RWPE1 (cell line): ENCODE measurements around the gene TMEM38A.
A peak's percentile ranks its signal among the peaks of the same experiment; 100 is the strongest.
"Not testable (repeated sequence)": the region's sequence is repeated elsewhere in the genome, so short reads cannot be mapped to it uniquely, and the experiment has no call there.

Experiments used
- CTCF ChIA-PET: fragments of 350-600 bp; sonication (Branson Sonifier 250); formaldehyde crosslinking; extraction: SDS; loops from one replicate; lab custom pipeline; 2021; lab: Yijun Ruan, JAX
- POLR2A ChIA-PET: fragments of 400-600 bp; formaldehyde crosslinking; extraction: SDS; loops from one replicate; lab custom pipeline; 2020; ENCODE audit warnings: antibody characterized with exemption; ENCODE audit not compliant: low non-redundant PET; lab: Yijun Ruan, JAX
- DNase-seq: peaks from one replicate; pipeline ENCODE4 v3.0.0; 2012; ENCODE audit warnings: low spot score
- H3K27ac ChIP-seq: fragments of 450-650 bp; 2 replicates; pipeline ENCODE4 v1.5.1; 2017
- TF ChIP-seq, protein P1 (sequence below): fragments of 450-650 bp; conservative IDR thresholded peaks from 2 replicates; pipeline ENCODE4 v1.5.1; 2017; ENCODE audit warnings: low read depth, mild to moderate bottlenecking

TMEM38A gene

GRCh38 chr19:16641695-16642094 is 19.2 kb upstream of the TMEM38A start:
- TF ChIP-seq, protein P1, sequence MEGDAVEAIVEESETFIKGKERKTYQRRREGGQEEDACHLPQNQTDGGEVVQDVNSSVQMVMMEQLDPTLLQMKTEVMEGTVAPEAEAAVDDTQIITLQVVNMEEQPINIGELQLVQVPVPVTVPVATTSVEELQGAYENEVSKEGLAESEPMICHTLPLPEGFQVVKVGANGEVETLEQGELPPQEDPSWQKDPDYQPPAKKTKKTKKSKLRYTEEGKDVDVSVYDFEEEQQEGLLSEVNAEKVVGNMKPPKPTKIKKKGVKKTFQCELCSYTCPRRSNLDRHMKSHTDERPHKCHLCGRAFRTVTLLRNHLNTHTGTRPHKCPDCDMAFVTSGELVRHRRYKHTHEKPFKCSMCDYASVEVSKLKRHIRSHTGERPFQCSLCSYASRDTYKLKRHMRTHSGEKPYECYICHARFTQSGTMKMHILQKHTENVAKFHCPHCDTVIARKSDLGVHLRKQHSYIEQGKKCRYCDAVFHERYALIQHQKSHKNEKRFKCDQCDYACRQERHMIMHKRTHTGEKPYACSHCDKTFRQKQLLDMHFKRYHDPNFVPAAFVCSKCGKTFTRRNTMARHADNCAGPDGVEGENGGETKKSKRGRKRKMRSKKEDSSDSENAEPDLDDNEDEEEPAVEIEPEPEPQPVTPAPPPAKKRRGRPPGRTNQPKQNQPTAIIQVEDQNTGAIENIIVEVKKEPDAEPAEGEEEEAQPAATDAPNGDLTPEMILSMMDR: no peak
- CTCF ChIA-PET: interaction anchor here (0.6 kb wide), 1 partner anchor 33 kb away, joined by 3 read pairs; no protein-coding TSS in a partner anchor
- no peak for DNase-seq
- POLR2A ChIA-PET: no interaction called here
- H3K27ac ChIP-seq: no peak overlapping the region

GRCh38 chr19:16645140-16645539 is 15.8 kb upstream of the TMEM38A start:
- ChIA-PET CTCF (no interaction called here), POLR2A (interaction anchor here (0.6 kb wide), 1 partner anchor 10 kb away, joined by 6 read pairs; no protein-coding TSS in a partner anchor)
- no peak overlapping the region for H3K27ac ChIP-seq
- TF ChIP-seq, protein P1: no peak
- no peak for DNase-seq

GRCh38 chr19:16649734-16650133 is 11.2 kb upstream of the TMEM38A start:
- DNase-seq: no peak
- TF ChIP-seq, protein P1: no peak
- ChIA-PET CTCF (interaction anchor here (0.6 kb wide), 1 partner anchor 1105 kb away, joined by 3 read pairs; no protein-coding TSS in a partner anchor), POLR2A (no interaction called here)
- no peak overlapping the region for H3K27ac ChIP-seq

- POLR2A ChIA-PET: no interaction called here
- CTCF ChIA-PET: interaction anchor here (0.6 kb wide), 1 partner anchor 12 kb away, joined by 3 read pairs; no protein-coding TSS in a partner anchor
- DNase-seq: no peak
- H3K27ac ChIP-seq: no peak overlapping the region
- TF ChIP-seq, protein P1: no peak
Observed at GRCh38 chr19:16650821-16651220, 10.1 kb upstream of the TMEM38A start.

GRCh38 chr19:16651421-16652188 is 9.3 kb upstream of the TMEM38A start:
- POLR2A ChIA-PET, H3K27ac ChIP-seq, DNase-seq, CTCF ChIA-PET: not testable (repeated sequence)

DNA sequence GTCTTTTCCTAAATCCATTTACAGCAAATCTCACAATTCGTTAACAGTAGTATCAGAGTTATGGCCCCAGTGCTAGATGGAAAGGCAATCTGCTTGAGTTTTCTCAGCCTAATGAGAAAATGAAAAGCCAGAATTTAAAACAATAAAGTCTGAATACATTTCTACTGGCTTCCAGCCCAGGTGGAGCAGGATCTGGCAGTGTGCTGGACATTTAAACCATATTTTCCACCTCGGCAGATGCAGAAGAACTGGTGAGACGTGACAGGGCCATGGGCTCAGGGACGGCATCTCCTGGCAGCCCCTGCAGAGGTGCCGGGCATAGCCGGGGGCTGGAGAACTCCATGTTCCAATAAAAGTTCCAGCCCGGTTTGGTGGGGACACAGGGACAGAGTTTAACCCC is 8.1 kb upstream of the TMEM38A start:
- H3K27ac ChIP-seq: no peak overlapping the region
- no peak for DNase-seq
- POLR2A ChIA-PET: no interaction called here
- TF ChIP-seq, protein P1: no peak
- CTCF ChIA-PET: no interaction called here

GRCh38 chr19:16654140-16654539 is 6.8 kb upstream of the TMEM38A start:
- ChIA-PET POLR2A (no interaction called here), CTCF (no interaction called here)
- H3K27ac ChIP-seq: no peak overlapping the region
- TF ChIP-seq, protein P1: no peak
- DNase-seq: peak; percentile 48
